Gastroesophageal sphincter (tissue), 4 donors: ENCODE data around the gene CD48. TPM values are rescaled to one million over a fixed set of nuclear protein-coding genes. Genes with fewer than 3 reads are reported as not detected.

ENCODE experiments used
- ATAC-seq: fragments of 150-250 bp; one replicate; pipeline ENCODE4 v1.9.1; 2016; ENCODE audit warnings: mild to moderate bottlenecking, moderate library complexity
- H3K27ac ChIP-seq, 4 donors: fragments of 200-600 bp; sonication (generic) in 3 of 4; 1 replicate in 3 of 4; 2 replicates in 1 of 4; pipeline ENCODE4 v1.5.1; 2016 to 2019
- H3K27me3 ChIP-seq: fragments of 200-600 bp; sonication (generic); one replicate; pipeline ENCODE4 v1.5.1; 2019
- H3K36me3 ChIP-seq, 2 donors: fragments of 200-600 bp; sonication (generic); one replicate each; pipeline ENCODE4 v1.5.1; 2019; ENCODE audit warnings: control low read depth in 1 of 2
- H3K4me1 ChIP-seq, 3 donors: fragments of 200-600 bp; sonication (generic); 1 replicate in 2 of 3; 2 replicates in 1 of 3; pipeline ENCODE4 v1.5.1; 2016 to 2019; ENCODE audit warnings: control low read depth in 2 of 3
- H3K4me3 ChIP-seq, 2 donors: fragments of 200-600 bp; sonication (generic); one replicate each; pipeline ENCODE4 v1.5.1; 2019; ENCODE audit warnings: mild to moderate bottlenecking in 1 of 2, moderate library complexity in 1 of 2
- H3K9me3 ChIP-seq, 3 donors: fragments of 200-600 bp; sonication (generic); one replicate each; pipeline ENCODE4 v1.5.1; 2017 to 2019; ENCODE audit warnings: control low read depth in 2 of 3
- CTCF ChIP-seq, 4 experiments: fragments of 200-600 bp in 2 of 4; fragments of 450-650 bp in 2 of 4; sonication (generic) in 1 of 4; IDR thresholded peaks; one replicate each; pipeline ENCODE4 v1.5.1; 2017 to 2019; ENCODE audit warnings: antibody characterized with exemption in 4 of 4, mild to moderate bottlenecking in 2 of 4, moderate library complexity in 2 of 4
- EP300 ChIP-seq: sonication (generic); formaldehyde crosslinking; IDR thresholded peaks from one replicate; pipeline ENCODE4 v1.6.1; 2017; ENCODE audit warnings: antibody characterized with exemption, mild to moderate bottlenecking
- POLR2A ChIP-seq, 2 donors: fragments of 450-650 bp; IDR thresholded peaks; one replicate each; pipeline ENCODE4 v1.6.1; 2017; ENCODE audit warnings: antibody characterized with exemption in 2 of 2, mild to moderate bottlenecking in 2 of 2, moderate library complexity in 1 of 2
- POLR2AphosphoS5 ChIP-seq: sonication (generic); formaldehyde crosslinking; IDR thresholded peaks from one replicate; pipeline ENCODE4 v1.6.1; 2017; ENCODE audit warnings: antibody characterized with exemption
- WGBS, 2 donors: methylation state at CpG; one replicate each; pipeline ENCODE4 v1.1.5; 2018; ENCODE audit warnings: low coverage in 1 of 2; 5-methylcytosine and 5-hydroxymethylcytosine counted together
- total RNA-seq, 4 donors: library from RNA; depleted of rRNA; stranded (reverse); fragments of >200 nt; gene quantifications; one replicate each; pipeline ENCODE4 v1.1.0, GENCODE V29; 2016

The CD48 gene
- total RNA-seq, 4 donors from 2014 or later: 2.2 to 8.5 (median 4.5) TPM; not detected in 1

DNA sequence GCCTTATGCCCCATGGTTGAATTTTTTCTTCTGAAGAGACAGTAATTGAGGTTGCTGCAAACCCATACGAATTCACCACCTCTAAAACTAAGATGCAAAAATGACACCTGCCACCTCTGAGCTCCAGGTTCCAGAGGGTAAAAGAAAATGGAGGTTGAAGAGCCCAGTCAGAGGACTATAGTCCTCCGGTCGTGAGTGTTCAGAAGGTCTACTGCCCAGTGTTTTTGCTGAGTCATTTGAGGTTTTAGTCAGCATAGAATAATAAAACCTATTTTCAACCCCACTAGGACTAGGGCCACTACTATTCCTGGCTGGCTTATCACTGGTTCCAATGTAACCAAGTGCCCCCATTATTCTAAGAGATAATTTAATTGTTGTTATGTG lies 14.5 kb upstream of the CD48 start:
- H3K27me3 ChIP-seq: no peaks in the 10 kb centered on the region
- TF ChIP-seq EP300: no peak
- TF ChIP-seq POLR2AphosphoS5: no peak
- TF ChIP-seq CTCF (IDR thresholded peaks at IDR 0.05): no peak
- TF ChIP-seq POLR2A (IDR thresholded peaks at IDR 0.05): no peak
- no peaks in the 10 kb centered on the region for H3K36me3 ChIP-seq
- ATAC-seq: no peak
- no peak overlapping the region for H3K27ac ChIP-seq
- 28 to 48% methylated on average over 3 of the region's 3 CpGs for whole genome bisulfite sequencing, 2 donors
- peaks cover 0 to 5% (median 0%) of the 10 kb centered on the region in 3 donors for H3K4me1 ChIP-seq
- no peak overlapping the region for H3K4me3 ChIP-seq
- no peaks in the 10 kb centered on the region for H3K9me3 ChIP-seq

GRCh38 chr1:160724465-160725242 lies 13.0 kb upstream of the CD48 start:
- Histone ChIP-seq H3K4me3 (no peak overlapping the region), H3K27ac (no peak overlapping the region), H3K27me3 (no peaks in the 10 kb centered on the region), H3K36me3 (no peaks in the 10 kb centered on the region), H3K4me1 (peaks cover 0 to 5% (median 0%) of the 10 kb centered on the region in 3 donors), H3K9me3 (no peaks in the 10 kb centered on the region)
- TF ChIP-seq POLR2A (IDR thresholded peaks at IDR 0.05) (no peak), EP300 (no peak), POLR2AphosphoS5 (no peak), CTCF (IDR thresholded peaks at IDR 0.05) (no peak)
- WGBS, 2 donors: 24 to 47% methylated on average over 3 to 10 of the region's 11 CpGs
- ATAC-seq: no peak

GRCh38 chr1:160723332-160723731 lies 11.7 kb upstream of the CD48 start:
- Histone ChIP-seq H3K36me3 (no peaks in the 10 kb centered on the region), H3K4me1 (peaks cover 0 to 5% (median 0%) of the 10 kb centered on the region in 3 donors), H3K27ac (no peak overlapping the region), H3K9me3 (no peaks in the 10 kb centered on the region), H3K4me3 (no peak overlapping the region), H3K27me3 (no peaks in the 10 kb centered on the region)
- WGBS, 2 donors: 65 to 67% methylated on average over 2 of the region's 2 CpGs
- ATAC-seq: no peak
- TF ChIP-seq EP300: no peak
- no peak for TF ChIP-seq POLR2AphosphoS5
- TF ChIP-seq POLR2A (IDR thresholded peaks at IDR 0.05): no peak
- no peak for TF ChIP-seq CTCF (IDR thresholded peaks at IDR 0.05)

DNA sequence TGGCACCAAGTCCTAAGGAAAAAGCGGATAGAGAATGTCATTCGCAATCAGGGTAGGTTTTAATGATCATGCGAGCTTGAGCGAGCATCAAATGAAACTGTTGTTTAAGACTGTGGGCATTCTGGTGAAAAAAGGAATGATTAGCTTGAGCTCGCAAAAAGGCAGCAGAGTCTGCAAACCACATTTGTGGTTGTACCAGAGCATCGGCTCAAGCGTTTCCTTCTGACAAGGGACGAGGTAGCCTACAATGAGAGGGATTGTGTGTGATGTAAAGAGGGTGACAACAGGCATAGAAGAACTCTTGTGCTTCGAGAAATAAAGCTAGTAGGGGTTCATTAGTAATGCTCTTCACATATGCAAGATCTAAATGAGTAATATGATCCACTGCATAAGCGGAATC lies 11.1 kb upstream of the CD48 start:
- no peaks in the 10 kb centered on the region for H3K9me3 ChIP-seq
- H3K27ac ChIP-seq: no peak overlapping the region
- peaks cover 0 to 5% (median 0%) of the 10 kb centered on the region in 3 donors for H3K4me1 ChIP-seq
- no peak overlapping the region for H3K4me3 ChIP-seq
- ATAC-seq: no peak
- WGBS, 2 donors: 66 to 77% methylated on average over 9 to 10 of the region's 10 CpGs
- no peak for TF ChIP-seq CTCF (IDR thresholded peaks at IDR 0.05)
- TF ChIP-seq POLR2A (IDR thresholded peaks at IDR 0.05): no peak
- no peak for TF ChIP-seq POLR2AphosphoS5
- TF ChIP-seq EP300: no peak
- H3K27me3 ChIP-seq: peaks cover 4% of the 10 kb centered on the region
- H3K36me3 ChIP-seq: no peaks in the 10 kb centered on the region

DNA sequence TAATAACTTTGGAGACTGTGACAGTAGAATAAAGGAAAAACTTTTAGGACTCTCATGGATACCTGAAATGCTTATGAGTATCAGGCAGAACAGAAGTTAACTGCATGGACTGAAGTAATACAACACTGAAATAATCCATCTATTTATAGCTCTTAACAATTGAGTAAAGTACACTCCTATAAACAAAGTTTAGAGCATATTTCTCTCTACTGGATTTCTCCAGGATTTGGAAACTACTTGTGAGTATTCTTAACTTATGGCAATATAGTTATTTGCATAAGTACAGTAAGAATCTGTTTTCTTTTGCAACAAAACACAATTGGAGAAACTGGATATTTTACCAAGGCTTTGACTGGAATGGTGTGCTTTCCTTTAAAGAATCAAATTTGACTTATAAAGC lies 9.9 kb upstream of the CD48 start:
- no peaks in the 10 kb centered on the region for H3K36me3 ChIP-seq
- no peak overlapping the region for H3K4me3 ChIP-seq
- H3K4me1 ChIP-seq: no peaks in the 10 kb centered on the region
- no peaks in the 10 kb centered on the region for H3K9me3 ChIP-seq
- no peak for ATAC-seq
- no peak overlapping the region for H3K27ac ChIP-seq
- TF ChIP-seq POLR2A (IDR thresholded peaks at IDR 0.05) (no peak), POLR2AphosphoS5 (no peak), EP300 (no peak), CTCF (IDR thresholded peaks at IDR 0.05) (no peak)
- peaks cover 8% of the 10 kb centered on the region for H3K27me3 ChIP-seq
